ENCODE measurements around the gene RGS19.
A peak's percentile ranks its signal among the peaks of the same experiment; 100 is the strongest.

DNA sequence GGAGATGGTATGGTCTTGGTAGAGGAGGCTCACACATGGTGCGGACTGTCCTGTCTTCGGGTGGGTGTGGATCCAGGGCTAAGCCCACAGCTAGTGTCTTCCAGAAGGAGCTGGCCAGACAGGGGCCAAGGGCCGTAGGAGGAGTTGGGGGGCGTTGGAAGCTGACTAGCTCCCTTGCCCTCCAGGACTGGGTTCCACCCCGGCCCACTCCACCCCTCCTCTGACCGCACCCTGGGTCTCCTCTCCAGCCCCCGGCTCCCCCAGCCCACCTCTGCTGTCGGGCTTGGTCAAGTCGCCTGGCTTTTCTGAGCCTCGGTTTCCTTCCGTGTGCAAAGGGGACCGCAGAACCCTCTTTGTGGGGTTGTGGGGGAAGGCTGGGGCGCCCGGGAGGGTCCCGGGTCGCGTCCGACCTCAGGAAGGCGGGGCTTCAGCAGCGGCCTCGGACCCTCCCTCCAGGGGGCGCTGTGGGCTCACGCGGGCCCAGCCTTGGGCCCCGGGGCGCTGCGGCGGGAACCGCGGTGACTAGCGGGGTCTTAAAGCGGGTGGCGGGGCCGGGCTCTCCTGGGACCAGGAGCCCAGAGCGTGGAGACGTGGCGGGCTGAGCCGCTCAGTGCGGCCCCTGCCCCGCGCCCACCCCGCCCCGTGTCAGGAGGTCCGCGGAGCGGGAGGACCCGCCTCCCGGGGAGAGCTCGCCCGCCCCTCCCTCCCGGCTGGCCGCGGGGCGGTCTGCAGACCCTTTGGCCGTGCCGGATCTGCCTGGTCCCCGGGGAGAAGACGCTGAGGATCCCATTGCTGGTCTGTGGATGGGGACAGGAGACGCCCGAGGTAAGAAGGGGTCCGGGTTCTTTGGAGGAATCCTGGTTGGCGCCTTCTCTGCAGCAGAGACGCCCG lies 22.7 kb upstream of the RGS19 start:
- TF ChIP-seq, protein P1, sequence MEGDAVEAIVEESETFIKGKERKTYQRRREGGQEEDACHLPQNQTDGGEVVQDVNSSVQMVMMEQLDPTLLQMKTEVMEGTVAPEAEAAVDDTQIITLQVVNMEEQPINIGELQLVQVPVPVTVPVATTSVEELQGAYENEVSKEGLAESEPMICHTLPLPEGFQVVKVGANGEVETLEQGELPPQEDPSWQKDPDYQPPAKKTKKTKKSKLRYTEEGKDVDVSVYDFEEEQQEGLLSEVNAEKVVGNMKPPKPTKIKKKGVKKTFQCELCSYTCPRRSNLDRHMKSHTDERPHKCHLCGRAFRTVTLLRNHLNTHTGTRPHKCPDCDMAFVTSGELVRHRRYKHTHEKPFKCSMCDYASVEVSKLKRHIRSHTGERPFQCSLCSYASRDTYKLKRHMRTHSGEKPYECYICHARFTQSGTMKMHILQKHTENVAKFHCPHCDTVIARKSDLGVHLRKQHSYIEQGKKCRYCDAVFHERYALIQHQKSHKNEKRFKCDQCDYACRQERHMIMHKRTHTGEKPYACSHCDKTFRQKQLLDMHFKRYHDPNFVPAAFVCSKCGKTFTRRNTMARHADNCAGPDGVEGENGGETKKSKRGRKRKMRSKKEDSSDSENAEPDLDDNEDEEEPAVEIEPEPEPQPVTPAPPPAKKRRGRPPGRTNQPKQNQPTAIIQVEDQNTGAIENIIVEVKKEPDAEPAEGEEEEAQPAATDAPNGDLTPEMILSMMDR (optimal IDR thresholded peaks at IDR 0.05 in 1 of 3, IDR thresholded peaks at IDR 0.05 in 1 of 3, conservative IDR thresholded peaks at IDR 0.05 in 1 of 3; ENCODE audit: extremely low read depth in 1 of 3, insufficient read depth in 2 of 3, low read length in 3 of 3): peak in 2 of 3 experiments; percentile 68 to 84
- TF ChIP-seq EZH2 (IDR thresholded peaks at IDR 0.05; ENCODE audit: low read length): peak; percentile 4
